T-cell (primary cell): ENCODE measurements around the gene TBCCD1. TPM values are rescaled to one million over a fixed set of nuclear protein-coding genes. Genes with fewer than 3 reads are reported as not detected.

ENCODE experiments used
- ATAC-seq, 4 experiments: fragments of 200-7000 bp in 3 of 4; fragments of 150-1000 bp in 1 of 4; cut with Tn5 transposase; replicated peaks in 1 of 4; 1 replicate in 3 of 4; 2 replicates in 1 of 4; pipeline ENCODE4 v1.10.0; 2021; ENCODE audit warnings: moderate library complexity in 3 of 4, mild to moderate bottlenecking in 2 of 4, moderate number of reproducible peaks in 1 of 4
- CTCF ChIA-PET, 2 donors: fragments of 300-600 bp; sonication (Branson Sonifier 250); formaldehyde crosslinking; loops; one replicate each; lab custom pipeline; 2022; ENCODE audit warnings: antibody characterized with exemption in 2 of 2; lab: Charles Lee
- POLR2A ChIA-PET, 2 donors: fragments of 300-600 bp; sonication (Branson Sonifier 250); formaldehyde crosslinking; loops; one replicate each; lab custom pipeline; 2022; ENCODE audit warnings: antibody characterized with exemption in 2 of 2; lab: Charles Lee
- DNase-seq, 35 experiments: peaks; one replicate each; pipeline versions ENCODE4 v3.0.0 to v3.0.0-alpha.2; 2013 to 2023
- H3K27ac ChIP-seq: one replicate; pipeline ENCODE4 v1.5.1; 2013; ENCODE audit warnings: low read length
- H3K27me3 ChIP-seq, 2 experiments: replicated peaks in 1 of 2; 1 replicate in 1 of 2; 2 replicates in 1 of 2; pipeline versions ENCODE4 v1.6.1 to v1.7.0; 2013; ENCODE audit warnings: low read length in 1 of 2, mixed read lengths in 1 of 2; ENCODE audit not compliant: control insufficient read depth in 2 of 2, insufficient read depth in 2 of 2; ENCODE audit errors: extremely low read depth in 1 of 2
- H3K36me3 ChIP-seq, 2 donors: 1 replicate in 1 of 2; 2 replicates in 1 of 2; pipeline versions ENCODE4 v1.6.1 to v1.7.0; 2013; ENCODE audit warnings: low read length in 1 of 2; ENCODE audit not compliant: control insufficient read depth in 2 of 2, insufficient read depth in 1 of 2; ENCODE audit errors: extremely low read depth in 1 of 2
- H3K4me1 ChIP-seq, 2 experiments: 1 replicate in 1 of 2; 2 replicates in 1 of 2; pipeline versions ENCODE4 v1.6.1 to v1.7.0; 2013; ENCODE audit warnings: low read length in 2 of 2, mixed read lengths in 1 of 2; ENCODE audit not compliant: insufficient read depth in 2 of 2, control insufficient read depth in 1 of 2; ENCODE audit errors: extremely low read depth in 1 of 2
- H3K4me3 ChIP-seq, 2 donors: 1 replicate in 1 of 2; 2 replicates in 1 of 2; pipeline versions ENCODE4 v1.5.1 to v1.7.0; 2013; ENCODE audit warnings: mild to moderate bottlenecking in 2 of 2, low read length in 1 of 2, moderate library complexity in 1 of 2; ENCODE audit not compliant: control insufficient read depth in 1 of 2; ENCODE audit errors: extremely low read depth in 1 of 2
- H3K9me3 ChIP-seq: 2 replicates; pipeline ENCODE4 v1.7.0; 2013
- H3K27ac Mint-ChIP-seq, 2 donors: one replicate each; pipeline ENCODE4 v1.8.0; 2020 to 2021; ENCODE audit warnings: mild to moderate bottlenecking in 2 of 2, mixed read lengths in 2 of 2
- H3K27me3 Mint-ChIP-seq, 2 donors: one replicate each; pipeline ENCODE4 v1.8.0; 2021 to 2022; ENCODE audit warnings: mixed read lengths in 2 of 2
- H3K36me3 Mint-ChIP-seq: one replicate; pipeline ENCODE4 v1.8.0; 2021; ENCODE audit warnings: mixed read lengths
- H3K4me1 Mint-ChIP-seq, 3 donors: one replicate each; pipeline ENCODE4 v1.8.0; 2020 to 2022; ENCODE audit warnings: mixed read lengths in 3 of 3, mild to moderate bottlenecking in 1 of 3
- H3K4me3 Mint-ChIP-seq, 3 donors: one replicate each; pipeline ENCODE4 v1.8.0; 2020 to 2022; ENCODE audit warnings: mild to moderate bottlenecking in 3 of 3, mixed read lengths in 3 of 3, moderate library complexity in 3 of 3
- H3K9me3 Mint-ChIP-seq, 3 donors: one replicate each; pipeline ENCODE4 v1.8.0; 2020 to 2022; ENCODE audit warnings: mixed read lengths in 3 of 3
- WGBS: methylation state at CpG from one replicate; pipeline ENCODE4 v1.1.5; 2013; ENCODE audit warnings: missing lambda C conversion rate; ENCODE audit not compliant: insufficient coverage; 5-methylcytosine and 5-hydroxymethylcytosine counted together
- total RNA-seq, 35 experiments: library from RNA in 6 of 35; stranded (reverse) in 6 of 35; fragments of 120-200 nt in 1 of 35; gene quantifications; one replicate each; pipeline versions ENCODE4 v1.2.1 to v1.2.4 and lab custom pipeline; 2013 to 2026

Gene TBCCD1
- total RNA-seq, 5 donors from 2014 or later (not counting 1 experiment from before 2014, with no cell fraction given), result 16.1 to 17.4 (median 16.5) TPM

GRCh38 chr3:186598108-186598784 is 31.1 kb upstream of the TBCCD1 start:
- Histone ChIP-seq H3K27me3 (peaks cover 0 to 19% of the 10 kb centered on the region in 2 experiments), H3K36me3 (no peaks in the 10 kb centered on the region), H3K4me1 (no peaks in the 10 kb centered on the region), H3K27ac (no peak overlapping the region), H3K4me3 (no peak overlapping the region), H3K9me3 (no peaks in the 10 kb centered on the region)
- H3K27me3 Mint-ChIP-seq, result peaks cover 2 to 7% of the 10 kb centered on the region in 2 donors
- 100% methylated on average over 2 of the region's 11 CpGs for WGBS
- ATAC-seq, result no peak
- no peaks in the 10 kb centered on the region for H3K36me3 Mint-ChIP-seq
- POLR2A ChIA-PET, result interaction anchor here in 1 of 2 donors (0.6 kb wide), 1 partner anchor 686 kb away, joined by 4 read pairs; no protein-coding TSS in a partner anchor
- DNase-seq, result no peak
- CTCF ChIA-PET, result interaction anchor here (0.7 to 2.2 kb wide), 4 partner anchors 16 to 1587 kb away, joined by 3 to 7 read pairs (median 4); no protein-coding TSS in a partner anchor
- no peak overlapping the region for H3K27ac Mint-ChIP-seq
- H3K4me1 Mint-ChIP-seq, result no peaks in the 10 kb centered on the region
- H3K4me3 Mint-ChIP-seq, result no peak overlapping the region
- no peaks in the 10 kb centered on the region for H3K9me3 Mint-ChIP-seq

GRCh38 chr3:186596568-186597287 is 29.6 kb upstream of the TBCCD1 start:
- Histone ChIP-seq H3K4me3 (no peak overlapping the region), H3K27me3 (peaks cover 0 to 19% of the 10 kb centered on the region in 2 experiments), H3K27ac (no peak overlapping the region), H3K4me1 (no peaks in the 10 kb centered on the region), H3K9me3 (no peaks in the 10 kb centered on the region), H3K36me3 (no peaks in the 10 kb centered on the region)
- WGBS, result 100% methylated on average over 1 of the region's 17 CpGs
- Mint-ChIP-seq H3K4me3 (no peak overlapping the region), H3K4me1 (no peaks in the 10 kb centered on the region), H3K36me3 (no peaks in the 10 kb centered on the region), H3K27ac (no peak overlapping the region), H3K9me3 (no peaks in the 10 kb centered on the region), H3K27me3 (peaks cover 2 to 7% of the 10 kb centered on the region in 2 donors)
- DNase-seq, result no peak
- POLR2A ChIA-PET, result interaction anchor here in 1 of 2 donors (0.6 kb wide), 1 partner anchor 254 kb away, joined by 7 read pairs; no protein-coding TSS in a partner anchor
- CTCF ChIA-PET, result interaction anchor here (0.6 to 2.2 kb wide), 5 partner anchors 17 to 653 kb away, joined by 3 to 7 read pairs (median 4); no protein-coding TSS in a partner anchor
- ATAC-seq, result no peak

- Histone ChIP-seq H3K36me3 (no peaks in the 10 kb centered on the region), H3K27ac (no peak overlapping the region), H3K4me1 (no peaks in the 10 kb centered on the region), H3K27me3 (peaks cover 0 to 17% of the 10 kb centered on the region in 2 experiments), H3K4me3 (no peak overlapping the region), H3K9me3 (no peaks in the 10 kb centered on the region)
- Mint-ChIP-seq H3K27me3 (peaks cover 2 to 7% of the 10 kb centered on the region in 2 donors), H3K4me3 (no peak overlapping the region), H3K36me3 (no peaks in the 10 kb centered on the region), H3K4me1 (peaks cover 8 to 14% (median 14%) of the 10 kb centered on the region in 3 donors), H3K9me3 (no peaks in the 10 kb centered on the region), H3K27ac (no peak overlapping the region)
- ChIA-PET CTCF (no interaction called here), POLR2A (no interaction called here)
- ATAC-seq (no peak), DNase-seq (no peak)
- WGBS, result 88% methylated on average over 3 of the region's 6 CpGs
These were observed 27.5 kb upstream of the TBCCD1 start for GRCh38 chr3:186594591-186595113.

- POLR2A ChIA-PET, result no interaction called here
- H3K36me3 Mint-ChIP-seq, result no peaks in the 10 kb centered on the region
- H3K9me3 ChIP-seq, result no peaks in the 10 kb centered on the region
- 88% methylated on average over 1 of the region's 3 CpGs for WGBS
- H3K27me3 ChIP-seq, result peaks cover 0 to 14% of the 10 kb centered on the region in 2 experiments
- peaks cover 8 to 18% (median 17%) of the 10 kb centered on the region in 3 donors for H3K4me1 Mint-ChIP-seq
- H3K4me3 Mint-ChIP-seq, result no peak overlapping the region
- H3K27ac ChIP-seq, result no peak overlapping the region
- peaks cover 2 to 7% of the 10 kb centered on the region in 2 donors for H3K27me3 Mint-ChIP-seq
- DNase-seq, result no peak
- no peaks in the 10 kb centered on the region for H3K4me1 ChIP-seq
- H3K9me3 Mint-ChIP-seq, result no peaks in the 10 kb centered on the region
- no peak overlapping the region for H3K27ac Mint-ChIP-seq
- H3K4me3 ChIP-seq, result no peak overlapping the region
- CTCF ChIA-PET, result no interaction called here
- ATAC-seq, result no peak
- no peaks in the 10 kb centered on the region for H3K36me3 ChIP-seq
These were observed 26.7 kb upstream of the TBCCD1 start for GRCh38 chr3:186593862-186594261.

GRCh38 chr3:186592682-186593081 is 25.5 kb upstream of the TBCCD1 start:
- H3K27me3 ChIP-seq, result peaks cover 0 to 4% of the 10 kb centered on the region in 2 experiments
- no peak overlapping the region for H3K4me3 Mint-ChIP-seq
- no peaks in the 10 kb centered on the region for H3K9me3 ChIP-seq
- H3K27ac Mint-ChIP-seq, result no peak overlapping the region
- WGBS, result no CpG with 5 or more reads among the region's 4 CpGs
- ChIA-PET CTCF (interaction anchor here in 1 of 2 donors (0.6 kb wide), 1 partner anchor 94 kb away, joined by 3 read pairs; no protein-coding TSS in a partner anchor), POLR2A (no interaction called here)
- peaks cover 0 to 3% of the 10 kb centered on the region in 2 donors for H3K27me3 Mint-ChIP-seq
- no peaks in the 10 kb centered on the region for H3K36me3 ChIP-seq
- H3K4me1 Mint-ChIP-seq, result peaks cover 8 to 25% (median 23%) of the 10 kb centered on the region in 3 donors
- no peak overlapping the region for H3K4me3 ChIP-seq
- H3K27ac ChIP-seq, result no peak overlapping the region
- H3K9me3 Mint-ChIP-seq, result no peaks in the 10 kb centered on the region
- ATAC-seq (no peak), DNase-seq (no peak)
- H3K36me3 Mint-ChIP-seq, result no peaks in the 10 kb centered on the region
- no peaks in the 10 kb centered on the region for H3K4me1 ChIP-seq
